ENCODE measurements around the gene ATP1A1. TPM values are rescaled to one million over a fixed set of nuclear protein-coding genes. Genes with fewer than 3 reads are reported as not detected.

ATP1A1 gene
- total and polyA plus RNA-seq, 2 experiments from 2014 or later: 117 to 202 TPM

GRCh38 chr1:116453481-116453880 lies 80.4 kb downstream of the ATP1A1 start (continued):
- TF ChIP-seq REST (IDR thresholded peaks at IDR 0.05; ENCODE audit: unreplicated experiment) (no peak), CTCF (conservative IDR thresholded peaks at IDR 0.05; ENCODE audit: low read depth in 2 of 2) (no peak), EZH2phosphoT487 (IDR thresholded peaks at IDR 0.05; ENCODE audit: unreplicated experiment) (no peak), JUNB (IDR thresholded peaks at IDR 0.05; ENCODE audit: unreplicated experiment) (no peak), CREB1 (CRISPR knock-in tag; IDR thresholded peaks at IDR 0.05; ENCODE audit: low read depth) (no peak)

GRCh38 chr1:116453906-116454305 lies 80.9 kb downstream of the ATP1A1 start:
- peak overlapping the region; percentile 5; the same call in 1 of the 2 replicates for H3K27ac Mint-ChIP-seq
- H3K36me3 Mint-ChIP-seq (ENCODE audit: low read depth): no peaks in the 10 kb centered on the region
- no peaks in the 10 kb centered on the region for H3K79me2 ChIP-seq (replicated peaks; ENCODE audit: insufficient read depth)
- ATAC-seq (peak; percentile 86), DNase-seq (ENCODE audit: low spot score) (peak; percentile 22)
- no peaks in the 10 kb centered on the region for H3K4me1 ChIP-seq (ENCODE audit: insufficient read depth)
- H3K27me3 Mint-ChIP-seq (ENCODE audit: insufficient read depth, low read depth, poor library complexity): peaks cover 2% of the 10 kb centered on the region
- peak overlapping the region; percentile 74 for H2AFZ ChIP-seq
- H3K36me3 ChIP-seq (ENCODE audit: insufficient read depth): no peaks in the 10 kb centered on the region
- H3K4me1 Mint-ChIP-seq: peaks cover 18% of the 10 kb centered on the region; the same call in 2 of the 3 replicates
- no peak overlapping the region for H3K4me3 ChIP-seq
- no peaks in the 10 kb centered on the region; the same call in 1 of the 2 replicates for H3K9me2 ChIP-seq (ENCODE audit: insufficient read depth)
- H3K4me2 ChIP-seq: peak overlapping the region; percentile 48; the same call in 1 of the 2 replicates
- no peak overlapping the region for H3K27ac ChIP-seq (ENCODE audit: low read depth)
- no peaks in the 10 kb centered on the region for H4K20me1 ChIP-seq (replicated peaks; ENCODE audit: insufficient read depth)
- H3K4me3 Mint-ChIP-seq: no peak overlapping the region
- no peaks in the 10 kb centered on the region for H3F3A ChIP-seq (replicated peaks; ENCODE audit: low read depth)
- no peaks in the 10 kb centered on the region for H3K27me3 ChIP-seq (ENCODE audit: insufficient read depth)
- H3K9me3 Mint-ChIP-seq: no peaks in the 10 kb centered on the region
- TF ChIP-seq ZNF331 (CRISPR knock-in tag; IDR thresholded peaks at IDR 0.05; ENCODE audit: low read depth) (no peak), STAT1 (IDR thresholded peaks at IDR 0.05; ENCODE audit: unreplicated experiment) (no peak), ZNF462 (CRISPR knock-in tag; IDR thresholded peaks at IDR 0.05) (no peak), EZH2 (IDR thresholded peaks at IDR 0.05; ENCODE audit: low read depth, unreplicated experiment) (no peak), CREB1 (CRISPR knock-in tag; IDR thresholded peaks at IDR 0.05; ENCODE audit: low read depth) (no peak), EZH2phosphoT487 (IDR thresholded peaks at IDR 0.05; ENCODE audit: unreplicated experiment) (no peak), CTCF (conservative IDR thresholded peaks at IDR 0.05; ENCODE audit: low read depth in 2 of 2) (no peak)
